GM12878 (cell line): Measurements from ENCODE around the gene DIP2C. TPM values are rescaled to one million over a fixed set of nuclear protein-coding genes. Genes with fewer than 3 reads are reported as not detected.

Source experiments
- ATAC-seq: fragments of 200-7000 bp; cut with Tn5 transposase; 3 replicates; pipeline ENCODE4 v1.9.1; 2020; ENCODE audit warnings: mild to moderate bottlenecking, moderate library complexity
- BruUV-seq: library from RNA; stranded (reverse); fragments of 400-500 nt; replicated peaks from 2 replicates; lab custom pipeline; 2021; lab: Mats Ljungman, UMichigan
- CTCF ChIA-PET: fragments of 300-600 bp; sonication (Branson Sonifier 250); formaldehyde crosslinking; extraction: SDS; loops from one replicate; lab custom pipeline; 2021; ENCODE audit warnings: inconsistent platforms; lab: Yijun Ruan, JAX
- POLR2A ChIA-PET: fragments of 350-600 bp; formaldehyde crosslinking; extraction: SDS; loops from one replicate; lab custom pipeline; 2021; ENCODE audit warnings: inconsistent platforms; lab: Charles Lee
- RAD21 ChIA-PET: fragments of 300-600 bp; sonication (Branson Sonifier 250); formaldehyde crosslinking; loops from one replicate; lab custom pipeline; 2023; ENCODE audit warnings: antibody characterized with exemption; ENCODE audit not compliant: unreplicated experiment; lab: Charles Lee
- SMC1A ChIA-PET: fragments of 300-600 bp; sonication (Branson Sonifier 250); formaldehyde crosslinking; loops from one replicate; lab custom pipeline; 2023; ENCODE audit not compliant: unreplicated experiment, uncharacterized antibody; lab: Charles Lee
- DNase-seq: peaks from one replicate; pipeline ENCODE4 v3.0.0-alpha.2; 2011; ENCODE audit warnings: low read depth, low spot score
- FAIRE-seq: peaks from 3 replicates; lab custom pipeline; 2011; peaks lifted over from hg19 to GRCh38; lab: Jason Lieb, UNC
- H2AFZ ChIP-seq: 2 replicates; pipeline ENCODE4 v1.6.0; 2011; ENCODE audit warnings: low read depth, low read length, control low read depth; ENCODE audit not compliant: control insufficient read depth
- H3K27ac ChIP-seq: 2 replicates; pipeline ENCODE4 v1.5.1; 2011; ENCODE audit warnings: control low read depth; ENCODE audit not compliant: control insufficient read depth, insufficient read depth
- H3K27me3 ChIP-seq, 2 experiments: replicated peaks in 1 of 2; 2 replicates each; pipeline versions ENCODE4 v1.6.0 to v1.6.1; 2011; ENCODE audit warnings: low read length in 1 of 2; ENCODE audit not compliant: control insufficient read depth in 2 of 2, insufficient read depth in 2 of 2
- H3K36me3 ChIP-seq, 2 experiments: 2 replicates each; pipeline ENCODE4 v1.5.1; 2011; ENCODE audit warnings: low read length in 1 of 2; ENCODE audit not compliant: control insufficient read depth in 2 of 2, insufficient read depth in 2 of 2
- H3K4me1 ChIP-seq: 2 replicates; pipeline ENCODE4 v1.6.1; 2011; ENCODE audit warnings: mild to moderate bottlenecking, low read length, moderate library complexity, mixed read lengths; ENCODE audit not compliant: control insufficient read depth, insufficient read depth
- H3K4me2 ChIP-seq: 2 replicates; pipeline ENCODE4 v1.6.0; 2011; ENCODE audit warnings: control low read depth; ENCODE audit not compliant: control insufficient read depth, insufficient read depth
- H3K4me3 ChIP-seq: fragments of 200-600 bp; sonication (generic); 2 replicates; pipeline ENCODE4 v1.5.1; 2016
- H3K79me2 ChIP-seq: 2 replicates; pipeline ENCODE4 v1.6.0; 2011; ENCODE audit warnings: low read length; ENCODE audit not compliant: control insufficient read depth, insufficient read depth
- H3K9ac ChIP-seq: 2 replicates; pipeline ENCODE4 v1.8.0; 2011; ENCODE audit warnings: low read length, control low read depth, mixed read lengths; ENCODE audit not compliant: control insufficient read depth, insufficient read depth
- H3K9me3 ChIP-seq: replicated peaks from 3 replicates; pipeline ENCODE4 v1.5.1; 2011; ENCODE audit warnings: mild to moderate bottlenecking, low read length; ENCODE audit not compliant: control insufficient read depth, insufficient read depth
- H4K20me1 ChIP-seq: 2 replicates; pipeline ENCODE4 v1.6.0; 2011; ENCODE audit not compliant: control insufficient read depth, insufficient read depth
- HSF1 ChIP-seq: fragments of 150-350 bp; IDR thresholded peaks from 2 replicates; pipeline ENCODE4 v1.6.1; 2014; ENCODE audit warnings: mild to moderate bottlenecking, low read depth, low read length
- KAT2A ChIP-seq: conservative IDR thresholded peaks from 2 replicates; pipeline ENCODE4 v1.6.1; 2011; ENCODE audit warnings: low read depth, low read length; ENCODE audit not compliant: control insufficient read depth
- MAX ChIP-seq: IDR thresholded peaks from 2 replicates; pipeline ENCODE4 v1.6.1; 2012; ENCODE audit warnings: low read depth, low read length, improper control_type of control experiment
- MEF2A ChIP-seq: IDR thresholded peaks from 2 replicates; pipeline ENCODE4 v1.6.1; 2011; ENCODE audit warnings: low read depth, mild to moderate bottlenecking, low read length, moderate library complexity; ENCODE audit not compliant: insufficient read depth
- MTA3 ChIP-seq: IDR thresholded peaks from 2 replicates; pipeline ENCODE4 v1.6.1; 2012; ENCODE audit warnings: low read length, inconsistent platforms, borderline replicate concordance
- NR2C1 ChIP-seq: fragments of 450-650 bp; IDR thresholded peaks from 2 replicates; pipeline ENCODE4 v1.6.1; 2017; ENCODE audit warnings: antibody characterized with exemption, mild to moderate bottlenecking, moderate library complexity
- PML ChIP-seq: IDR thresholded peaks from 2 replicates; pipeline ENCODE4 v1.6.1; 2012; ENCODE audit warnings: low read length, inconsistent platforms
- RFX5 ChIP-seq: IDR thresholded peaks from 2 replicates; pipeline ENCODE4 v1.6.1; 2011; ENCODE audit warnings: low read depth, low read length, improper control_type of control experiment
- SKIL ChIP-seq: fragments of 450-650 bp; IDR thresholded peaks from 2 replicates; pipeline ENCODE4 v1.6.1; 2017; ENCODE audit warnings: mild to moderate bottlenecking, low read depth, inconsistent platforms; ENCODE audit not compliant: poor library complexity, severe bottlenecking
- SMC3 ChIP-seq: IDR thresholded peaks from 2 replicates; pipeline ENCODE4 v1.6.1; 2011; ENCODE audit warnings: low read length, improper control_type of control experiment, borderline replicate concordance
- TCF12 ChIP-seq: IDR thresholded peaks from 2 replicates; pipeline ENCODE4 v1.6.1; 2011; ENCODE audit warnings: low read depth, mild to moderate bottlenecking, low read length
- USF2 ChIP-seq: IDR thresholded peaks from 2 replicates; pipeline ENCODE4 v1.6.1; 2011; ENCODE audit warnings: low read depth, low read length, improper control_type of control experiment, borderline replicate concordance
- ZNF622 ChIP-seq: fragments of 450-650 bp; IDR thresholded peaks from 2 replicates; pipeline ENCODE4 v1.6.1; 2017; ENCODE audit warnings: mild to moderate bottlenecking, inconsistent platforms
- WGBS: methylation state at CpG from one replicate; pipeline ENCODE4 v1.1.6; 2016; ENCODE audit warnings: low lambda C conversion rate; ENCODE audit not compliant: insufficient replicate concordance, insufficient coverage; ENCODE audit errors: missing lambda C conversion rate; 5-methylcytosine and 5-hydroxymethylcytosine counted together
- in situ Hi-C: fragments of 300-500 bp; cut with MboI; formaldehyde crosslinking; loops from 9 replicates; pipeline ENCODE4 v1.14.3; 2018; ENCODE audit warnings: mixed read lengths
- intact Hi-C: fragments of 100-400 bp; cut with micrococcal nuclease; formaldehyde crosslinking; loops from one replicate; pipeline ENCODE4 v1.14.2; 2022; ENCODE audit not compliant: unreplicated experiment
- polyA plus RNA-seq, 11 experiments: library from polyadenylated mRNA; depleted of rRNA in 4 of 11; unstranded in 6 of 11; stranded (reverse) in 5 of 11; fragments of >200 nt; fragmentation: Nextera tagmentation in 4 of 11; fragmentation: Illumina TruSeq in 1 of 11; extraction: Ambion mirVana in 4 of 11; extraction: Trizol in 1 of 11; gene quantifications; 1 replicate in 1 of 11; 2 replicates in 10 of 11; pipeline versions ENCODE4 v1.2.1 to v1.2.3, GENCODE V29; 2011 to 2016; ENCODE audit warnings: inconsistent platforms in 2 of 11, missing spikeins in 2 of 11, low read depth in 1 of 11
- total RNA-seq, 4 experiments: library from RNA; depleted of rRNA in 3 of 4; stranded (reverse); fragments of >200 nt in 3 of 4; fragmentation: Illumina TruSeq in 1 of 4; extraction: Trizol in 1 of 4; gene quantifications; 2 replicates each; pipeline versions ENCODE4 v1.2.1 to v1.2.3, GENCODE V29; 2013 to 2021

DIP2C gene
- total and polyA plus RNA-seq, 10 of the 15 experiments (the other 5 are each of a cell fraction or from before 2014, with no cell fraction given), result 0.01 to 0.10 (median 0.06) TPM

GRCh38 chr10:349081-349480 is 340.4 kb downstream of the DIP2C start:
- ChIA-PET POLR2A (no interaction called here), RAD21 (no interaction called here), SMC1A (no interaction called here), CTCF (no interaction called here)
- Histone ChIP-seq H3K79me2 (no peaks in the 10 kb centered on the region), H3K9me3 (no peaks in the 10 kb centered on the region), H2AFZ (no peak overlapping the region), H3K27ac (no peak overlapping the region), H4K20me1 (no peaks in the 10 kb centered on the region), H3K4me2 (no peak overlapping the region), H3K36me3 (no peaks in the 10 kb centered on the region; a peak in 1 of 4 replicates), H3K4me1 (no peaks in the 10 kb centered on the region), H3K4me3 (no peak overlapping the region), H3K27me3 (no peaks in the 10 kb centered on the region), H3K9ac (no peak overlapping the region)
- intact Hi-C loops (no loop called here), in situ Hi-C loops (no loop called here)
- no peak for FAIRE-seq
- WGBS, result 84% methylated on average over 23 of the region's 24 CpGs
- no peak for DNase-seq
- no TSS peak for BruUV-seq
- ATAC-seq, result no peak
- TF ChIP-seq MEF2A, result no peak
- TF ChIP-seq HSF1, result no peak
- no peak for TF ChIP-seq NR2C1
- no peak for TF ChIP-seq RFX5
- no peak for TF ChIP-seq ZNF622
- no peak for TF ChIP-seq MTA3
- no peak for TF ChIP-seq SMC3
- TF ChIP-seq PML, result no peak
- TF ChIP-seq USF2, result no peak
- TF ChIP-seq KAT2A, result no peak
- TF ChIP-seq SKIL, result no peak
- TF ChIP-seq MAX, result no peak
- TF ChIP-seq TCF12, result no peak
